Measurements from ENCODE around the gene CANX.

Gene CANX

GRCh38 chr5:179778591-179778990, 79.8 kb downstream of the CANX start:
- DNase-seq (ENCODE audit: low spot score), result no peak

GRCh38 chr5:179779826-179780225, 81.1 kb downstream of the CANX start:
- no peak for DNase-seq (ENCODE audit: low spot score)

GRCh38 chr5:179780362-179780761, 81.6 kb downstream of the CANX start:
- DNase-seq (ENCODE audit: low spot score), result no peak
